SK-N-SH (cell line): ENCODE data around the gene ARHGAP31. TPM values are rescaled to one million over a fixed set of nuclear protein-coding genes. Genes with fewer than 3 reads are reported as not detected.

ENCODE experiments used
- CTCF ChIA-PET: fragments of 300-600, 350-600 bp; formaldehyde crosslinking; extraction: SDS; loops from one replicate; lab custom pipeline; 2021; lab: Yijun Ruan, JAX
- POLR2A ChIA-PET: fragments of 350-600 bp; sonication (Branson Sonifier 250); formaldehyde crosslinking; extraction: SDS; loops from one replicate; lab custom pipeline; 2020; ENCODE audit warnings: antibody characterized with exemption, inconsistent platforms; lab: Yijun Ruan, JAX
- DNase-seq: peaks from one replicate; pipeline ENCODE4 v3.0.0; 2012
- H2AFZ ChIP-seq: fragments of 200-600 bp; sonication (generic); 2 replicates; pipeline ENCODE4 v1.8.1; 2016; ENCODE audit warnings: antibody characterized with exemption, mild to moderate bottlenecking, low read depth
- H3F3A ChIP-seq: fragments of 200-600 bp; sonication (generic); replicated peaks from 2 replicates; pipeline ENCODE3; 2016; ENCODE audit warnings: antibody characterized with exemption, mild to moderate bottlenecking; ENCODE audit not compliant: insufficient read depth
- H3K27ac ChIP-seq, 2 experiments: fragments of 200-500 bp in 1 of 2; fragments of 200-600 bp in 1 of 2; sonication (Bioruptor generic) in 1 of 2; sonication (generic), shearing (Covaris generic) in 1 of 2; 2 replicates each; pipeline versions ENCODE4 v1.5.1 to v1.6.1; 2014 to 2016; ENCODE audit warnings: low read depth in 2 of 2, inconsistent platforms in 1 of 2, low read length in 1 of 2, mild to moderate bottlenecking in 1 of 2, mixed read lengths in 1 of 2
- H3K27me3 ChIP-seq: fragments of 200-600 bp; sonication (generic), shearing (Covaris generic); 2 replicates; pipeline ENCODE4 v1.6.1; 2016; ENCODE audit warnings: mixed run types; ENCODE audit not compliant: insufficient read depth
- H3K36me3 ChIP-seq, 2 experiments: fragments of 200-500 bp in 1 of 2; fragments of 200-600 bp in 1 of 2; sonication (Bioruptor generic) in 1 of 2; sonication (generic) in 1 of 2; replicated peaks in 1 of 2; 2 replicates each; pipeline versions ENCODE3 to v1.5.1; 2014 to 2016; ENCODE audit warnings: low read length in 1 of 2, mild to moderate bottlenecking in 1 of 2; ENCODE audit not compliant: insufficient read depth in 2 of 2, control insufficient read depth in 1 of 2
- H3K4me1 ChIP-seq, 2 experiments: fragments of 200-500 bp in 1 of 2; fragments of 200-600 bp in 1 of 2; sonication (Bioruptor generic) in 1 of 2; sonication (generic), shearing (Covaris generic) in 1 of 2; 2 replicates each; pipeline versions ENCODE4 v1.5.1 to v1.6.1; 2014 to 2016; ENCODE audit warnings: low read depth in 1 of 2, low read length in 1 of 2, mixed run types in 1 of 2; ENCODE audit not compliant: insufficient read depth in 2 of 2, control insufficient read depth in 1 of 2
- H3K4me2 ChIP-seq: fragments of 200-600 bp; sonication (generic), shearing (Covaris generic); 2 replicates; pipeline ENCODE4 v1.6.1; 2017; ENCODE audit warnings: mixed run types
- H3K4me3 ChIP-seq, 2 experiments: fragments of 200-500 bp in 1 of 2; fragments of 200-600 bp in 1 of 2; sonication (Bioruptor generic) in 1 of 2; sonication (generic), shearing (Covaris generic) in 1 of 2; 2 replicates each; pipeline versions ENCODE4 v1.5.1 to v1.8.1; 2014 to 2016; ENCODE audit warnings: low read depth in 2 of 2, inconsistent platforms in 1 of 2, low read length in 1 of 2, mild to moderate bottlenecking in 1 of 2, mixed read lengths in 1 of 2, moderate library complexity in 1 of 2
- H3K79me2 ChIP-seq: fragments of 200-600 bp; sonication (generic); 2 replicates; pipeline ENCODE4 v1.8.1; 2017; ENCODE audit warnings: mild to moderate bottlenecking; ENCODE audit not compliant: insufficient read depth
- H3K9ac ChIP-seq: fragments of 200-600 bp; sonication (generic); 2 replicates; pipeline ENCODE4 v1.6.1; 2017; ENCODE audit warnings: mixed run types
- H3K9me2 ChIP-seq: fragments of 200-600 bp; sonication (generic); 2 replicates; pipeline ENCODE4 v1.6.1; 2017; ENCODE audit warnings: mixed run types
- H3K9me3 ChIP-seq: fragments of 200-600 bp; sonication (generic); 2 replicates; pipeline ENCODE4 v1.6.1; 2017; ENCODE audit warnings: mixed run types, mild to moderate bottlenecking, moderate library complexity
- H4K20me1 ChIP-seq: fragments of 200-600 bp; sonication (generic); 2 replicates; pipeline ENCODE4 v1.6.1; 2017; ENCODE audit warnings: mild to moderate bottlenecking, mixed run types; ENCODE audit not compliant: insufficient read depth
- CTCF ChIP-seq: fragments of 200-600 bp; sonication (generic); IDR thresholded peaks from 2 replicates; pipeline ENCODE4 v1.6.1; 2017; ENCODE audit warnings: antibody characterized with exemption, mild to moderate bottlenecking, moderate library complexity
- EZH2phosphoT487 ChIP-seq: fragments of 200-600 bp; sonication (generic); IDR thresholded peaks from 2 replicates; pipeline ENCODE4 v1.6.1; 2017; ENCODE audit warnings: low read depth, mixed run types, mild to moderate bottlenecking, antibody characterized with exemption, moderate library complexity, borderline replicate concordance
- FOXJ3 ChIP-seq: sonication (generic); formaldehyde crosslinking; IDR thresholded peaks from 2 replicates; pipeline ENCODE4 v1.5.1; 2020; ENCODE audit warnings: mild to moderate bottlenecking, missing genetic modification reagents
- JUND ChIP-seq: IDR thresholded peaks from 2 replicates; pipeline ENCODE4 v1.4.0; 2012
- MAX ChIP-seq: IDR thresholded peaks from 2 replicates; pipeline ENCODE4 v1.4.0; 2012; ENCODE audit warnings: low read depth
- NFIC ChIP-seq: IDR thresholded peaks from 2 replicates; pipeline ENCODE4 v1.4.0; 2012; ENCODE audit warnings: borderline replicate concordance
- POLR2AphosphoS5 ChIP-seq: IDR thresholded peaks from 2 replicates; pipeline ENCODE4 v1.6.1; 2012; ENCODE audit warnings: low read depth, low read length
- RAD21 ChIP-seq: IDR thresholded peaks from 2 replicates; pipeline ENCODE4 v1.6.1; 2012; ENCODE audit warnings: mild to moderate bottlenecking, low read length
- RCOR1 ChIP-seq: fragments of 150-350 bp; IDR thresholded peaks from 2 replicates; pipeline ENCODE4 v1.6.1; 2017; ENCODE audit warnings: antibody characterized with exemption, low read length
- RFX5 ChIP-seq: IDR thresholded peaks from 2 replicates; pipeline ENCODE4 v1.6.1; 2012; ENCODE audit warnings: mild to moderate bottlenecking, improper control_type of control experiment, low read length
- RXRA ChIP-seq: IDR thresholded peaks from 2 replicates; pipeline ENCODE4 v1.4.0; 2012; ENCODE audit warnings: low read depth, mild to moderate bottlenecking, borderline replicate concordance
- SIN3A ChIP-seq: IDR thresholded peaks from 2 replicates; pipeline ENCODE4 v1.6.1; 2012; ENCODE audit warnings: low read depth, mild to moderate bottlenecking, low read length, moderate library complexity, borderline replicate concordance
- SMC3 ChIP-seq: IDR thresholded peaks from 2 replicates; pipeline ENCODE4 v1.6.1; 2012; ENCODE audit warnings: low read depth, low read length, improper control_type of control experiment
- USF1 ChIP-seq: IDR thresholded peaks from 2 replicates; pipeline ENCODE4 v1.4.0; 2012; ENCODE audit warnings: low read depth, borderline replicate concordance
- USF2 ChIP-seq: fragments of 150-350 bp; IDR thresholded peaks from 2 replicates; pipeline ENCODE4 v1.6.1; 2017; ENCODE audit warnings: antibody characterized with exemption, low read length, low read depth, borderline replicate concordance
- ZBTB33 ChIP-seq: IDR thresholded peaks from 2 replicates; pipeline ENCODE4 v1.4.0; 2012; ENCODE audit warnings: low read depth, borderline replicate concordance
- WGBS: methylation state at CpG from one replicate; pipeline ENCODE4 v1.1.6; 2017; ENCODE audit warnings: low lambda C conversion rate; 5-methylcytosine and 5-hydroxymethylcytosine counted together
- polyA plus RNA-seq, 3 experiments: library from polyadenylated mRNA; depleted of rRNA; stranded (reverse); fragments of >200 nt; gene quantifications; 2 replicates each; pipeline ENCODE4 v1.2.3, GENCODE V29; 2012

ARHGAP31 gene
- polyA plus RNA-seq, 1 of the 3 experiments (the other 2 are of a cell fraction) = 4.4 TPM

- whole genome bisulfite sequencing = 83% methylated on average over 11 of the region's 11 CpGs
- H3K4me1 ChIP-seq = peaks cover 0 to 31% of the 10 kb centered on the region in 2 experiments; a peak in 1 of 4 replicates
- H3K79me2 ChIP-seq = peaks cover 24% of the 10 kb centered on the region
- no peaks in the 10 kb centered on the region for H3K9me3 ChIP-seq
- no peaks in the 10 kb centered on the region for H3K27me3 ChIP-seq
- H4K20me1 ChIP-seq = no peaks in the 10 kb centered on the region
- H3K4me2 ChIP-seq = no peak overlapping the region
- ChIA-PET POLR2A (interaction anchor here (1.3 kb wide), 1 partner anchor 37 kb away, joined by 4 read pairs; no protein-coding TSS in a partner anchor), CTCF (interaction anchor here (1.3 kb wide), 1 partner anchor 321 kb away, joined by 3 read pairs; no protein-coding TSS in a partner anchor)
- TF ChIP-seq RCOR1 (no peak), USF1 (no peak), JUND (no peak), RAD21 (no peak), MAX (no peak), EZH2phosphoT487 (no peak), USF2 (no peak), FOXJ3 (CRISPR knock-in tag) (no peak), RXRA (no peak), POLR2AphosphoS5 (no peak), SIN3A (no peak), RFX5 (no peak), NFIC (no peak), SMC3 (no peak), CTCF (no peak), ZBTB33 (no peak)
- no peak overlapping the region for H3K4me3 ChIP-seq
- H3F3A ChIP-seq = peaks cover 4% of the 10 kb centered on the region
- DNase-seq = no peak
- no peaks in the 10 kb centered on the region for H3K9me2 ChIP-seq
- peak overlapping the region in 1 of 2 experiments; percentile 18; a peak in 1 of 4 replicates for H3K27ac ChIP-seq
- H2AFZ ChIP-seq = no peak overlapping the region
- H3K36me3 ChIP-seq = peaks cover 0 to 11% of the 10 kb centered on the region in 2 experiments
- no peak overlapping the region for H3K9ac ChIP-seq
These were observed 65.5 kb downstream of the ARHGAP31 start for GRCh38 chr3:119359476-119360326.
